ENCODE results near the gene CFAP74. TPM values are rescaled to one million over a fixed set of nuclear protein-coding genes. Genes with fewer than 3 reads are reported as not detected.

The CFAP74 gene, protein sequence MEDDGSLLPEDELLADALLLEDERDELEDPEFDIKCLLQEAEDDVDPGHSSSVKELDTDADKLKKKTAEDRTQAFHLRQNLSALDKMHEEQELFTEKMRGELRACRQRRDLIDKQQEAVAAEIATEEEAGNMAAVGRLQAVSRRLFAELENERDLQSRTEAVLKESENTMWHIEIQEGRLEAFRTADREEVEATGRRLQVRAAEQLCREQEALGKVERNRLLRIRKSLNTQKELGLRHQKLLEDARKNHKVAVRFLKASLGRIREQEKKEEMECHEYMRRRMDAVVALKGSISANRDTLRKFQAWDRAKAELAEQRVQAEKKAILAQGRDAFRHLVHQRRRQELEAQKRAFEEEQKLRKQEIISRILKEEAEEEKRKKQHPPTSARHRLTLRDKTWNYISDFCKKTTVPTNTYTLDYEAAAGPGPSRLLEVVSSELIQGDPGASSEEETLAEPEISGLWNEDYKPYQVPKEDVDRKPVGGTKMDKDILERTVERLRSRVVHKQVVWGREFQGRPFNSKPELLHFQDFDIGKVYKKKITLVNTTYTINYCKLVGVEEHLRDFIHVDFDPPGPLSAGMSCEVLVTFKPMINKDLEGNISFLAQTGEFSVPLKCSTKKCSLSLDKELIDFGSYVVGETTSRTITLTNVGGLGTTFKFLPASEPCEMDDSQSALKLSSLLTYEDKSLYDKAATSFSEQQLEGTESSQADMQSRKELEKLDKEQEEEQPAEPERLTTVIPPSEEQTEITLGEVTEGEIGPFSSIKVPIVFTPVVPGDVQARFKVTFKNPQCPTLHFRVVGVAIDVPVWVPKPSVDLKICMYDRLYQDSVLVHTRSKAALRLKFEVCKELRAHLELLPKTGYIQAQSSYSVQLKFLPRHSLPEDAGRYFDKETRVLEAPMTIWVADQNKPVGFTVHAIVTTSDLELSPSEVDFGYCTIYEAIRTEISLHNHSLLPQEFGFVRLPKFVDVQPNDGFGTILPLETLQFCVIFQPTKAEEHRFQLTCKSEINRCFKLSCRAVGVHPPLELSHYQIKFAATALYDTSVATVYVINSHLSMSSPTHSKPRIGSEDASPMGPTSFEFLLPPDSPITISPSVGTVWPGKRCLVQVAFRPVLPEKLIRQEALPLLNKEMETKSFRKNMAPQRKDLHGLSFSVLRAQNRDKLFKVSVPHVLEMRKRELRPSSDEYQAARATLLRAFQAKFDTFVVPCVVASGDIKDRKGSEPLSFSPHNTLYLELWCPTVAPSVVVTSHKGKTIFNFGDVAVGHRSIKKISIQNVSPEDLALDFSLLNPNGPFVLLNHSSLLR (N-terminal part only)
- total RNA-seq = under 0.01 TPM in 1 of 2 replicates, not detected in the other

DNA sequence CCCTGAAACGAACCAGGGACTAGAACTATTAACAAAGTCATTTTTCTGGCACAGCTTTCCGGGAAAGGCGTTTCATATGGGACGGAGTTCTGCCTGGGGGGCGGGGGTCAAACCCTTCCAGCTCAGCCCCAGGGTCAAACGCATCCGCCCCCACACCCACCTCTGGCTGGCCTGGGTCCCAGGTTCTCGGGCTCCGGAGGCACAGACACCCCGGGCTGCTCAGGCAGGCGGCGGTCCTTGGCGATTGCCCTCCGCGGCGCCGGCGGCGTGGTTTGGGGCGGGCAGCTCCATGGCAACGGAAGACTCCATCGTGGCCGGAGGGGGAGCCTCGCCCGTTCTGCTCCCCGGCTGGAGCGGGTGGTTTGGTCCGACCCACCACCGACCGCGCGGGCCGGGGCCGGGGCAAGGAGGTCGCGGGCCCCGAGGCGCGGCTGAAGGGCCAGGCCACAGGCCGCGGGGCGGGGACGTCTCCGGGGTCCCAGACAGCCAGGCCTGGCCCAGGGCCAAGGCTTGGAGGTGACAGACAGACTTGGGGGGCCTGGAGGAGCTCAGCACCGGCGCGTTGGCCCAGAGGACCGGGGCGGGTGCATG is at the start of gene CFAP74:
Gene CFAP74 (minus strand): TSS at position 246 of the 591 bp plus-strand sequence. CDS start 12,830 bp downstream, outside the sequence.

DNA sequence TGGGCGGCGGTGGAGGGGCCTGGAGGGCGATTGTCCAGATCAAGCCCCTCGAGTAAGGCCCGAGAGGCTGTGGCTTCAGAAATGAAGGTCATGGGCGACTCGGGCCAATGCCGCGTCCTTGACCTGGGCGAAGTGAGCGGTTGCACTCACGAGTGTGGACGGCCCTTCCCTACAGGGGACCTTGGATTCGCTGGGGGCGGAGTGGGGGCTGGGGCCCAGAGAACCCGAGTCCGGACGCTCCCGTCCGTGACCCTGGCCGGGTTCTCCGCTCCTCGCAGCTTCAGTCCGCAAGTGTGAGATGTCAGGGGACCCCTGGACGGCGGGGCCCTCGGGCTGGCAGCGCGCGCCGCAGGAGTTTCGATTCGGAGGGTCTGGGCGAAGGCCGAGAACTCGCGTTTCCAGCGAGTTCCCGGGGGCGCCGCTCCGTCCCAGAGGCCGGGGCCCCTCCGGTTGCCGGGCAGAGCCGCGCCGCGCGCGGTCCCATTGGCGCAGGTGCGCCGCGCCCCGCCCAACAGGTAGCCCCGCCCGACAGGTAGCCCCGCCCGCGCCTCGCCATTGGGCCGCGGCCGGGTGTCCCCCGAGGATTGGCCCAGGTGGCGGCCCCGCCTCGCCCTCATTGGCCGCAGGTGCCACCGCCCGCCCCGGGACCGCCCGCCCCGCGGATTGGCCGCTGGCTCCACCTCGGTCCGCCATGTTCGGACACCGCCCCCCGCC is 46.3 kb upstream of the CFAP74 start, which contains the start of gene PRKCZ:
Gene PRKCZ (plus strand): TSS at position 694 of the 714 bp plus-strand sequence. CDS start 220 bp downstream, outside the sequence.

DNA sequence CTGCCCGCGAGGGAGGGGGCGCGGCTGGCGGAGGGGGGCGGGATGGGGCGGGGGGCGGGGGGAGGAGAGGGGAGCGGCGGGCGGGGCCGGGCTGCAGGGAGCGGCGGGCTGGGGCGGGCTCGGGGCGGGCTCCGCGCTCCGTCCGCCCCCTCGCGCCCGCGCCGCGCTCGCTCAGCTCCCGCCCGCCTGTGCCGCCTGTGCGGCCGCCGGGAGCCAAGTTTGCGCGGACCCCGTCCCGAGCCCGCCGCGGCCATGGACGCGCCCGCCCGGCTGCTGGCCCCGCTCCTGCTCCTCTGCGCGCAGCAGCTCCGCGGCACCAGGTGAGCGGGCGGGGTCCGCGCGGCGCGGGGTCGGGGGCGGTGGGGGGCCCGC is 15.6 kb upstream of the CFAP74 start, which contains the start of gene GABRD:
Gene GABRD (plus strand): TSS at position 174 of the 372 bp plus-strand sequence. CDS start 79 bp downstream, at position 253.

DNA sequence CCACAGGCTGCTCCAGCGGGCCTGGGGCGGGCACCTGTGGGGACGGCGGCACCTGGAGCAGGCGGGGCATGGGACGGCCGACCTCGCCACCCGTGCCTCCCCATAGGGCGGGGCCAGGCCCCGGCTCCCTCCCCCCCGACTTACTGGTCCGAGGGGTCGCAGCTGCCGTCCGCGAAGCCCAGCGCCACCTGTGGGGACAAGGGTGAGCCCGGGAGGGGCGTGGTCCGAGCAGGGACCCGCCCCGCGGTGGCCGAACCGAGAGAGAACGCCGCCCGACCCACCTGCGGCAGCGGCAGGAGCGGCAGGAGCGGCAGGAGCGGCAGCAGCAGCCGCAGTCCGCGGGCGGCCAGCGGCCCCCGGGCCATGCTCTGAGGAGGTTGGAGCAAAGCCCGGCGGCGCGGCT is 84.7 kb downstream of the CFAP74 start, which contains the start of gene TMEM52:
Gene TMEM52 (minus strand): TSS at position 379 of the 403 bp plus-strand sequence. CDS start 14 bp downstream, at position 365.

DNA sequence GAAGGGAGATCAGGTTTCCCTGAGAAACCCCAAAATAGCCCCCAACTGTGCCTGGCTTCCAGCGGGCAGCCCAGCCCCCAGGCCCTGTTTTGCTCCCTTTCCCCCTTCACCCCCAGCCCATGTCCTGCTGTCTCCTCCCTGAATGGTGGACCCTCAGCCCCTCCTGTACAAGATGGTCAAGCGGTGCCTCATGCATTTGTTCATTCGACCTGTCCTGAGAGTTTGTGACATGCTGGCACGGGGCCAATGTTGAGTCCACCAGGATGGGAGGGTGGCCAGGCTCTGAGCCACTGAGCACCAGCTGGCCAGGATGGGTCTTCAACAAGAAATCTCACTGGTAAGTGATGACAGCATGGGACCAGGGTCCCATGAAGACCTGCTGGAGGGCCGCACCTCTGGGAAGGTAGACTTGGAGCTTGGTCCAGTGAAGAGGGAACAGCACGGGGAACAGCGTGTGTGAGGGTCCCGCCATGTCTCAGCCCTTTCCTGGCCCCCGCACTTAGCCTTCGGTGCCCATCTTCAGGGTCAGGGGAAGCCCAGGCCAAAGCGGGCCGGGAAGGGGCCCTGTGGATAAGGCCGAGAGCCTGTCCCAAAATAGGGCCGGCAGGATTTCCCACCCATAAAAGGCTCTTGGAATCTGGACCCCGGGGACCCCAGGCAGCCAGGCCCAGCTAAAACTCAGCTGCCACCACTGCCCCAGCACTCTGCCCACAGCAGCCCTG is 88.5 kb downstream of the CFAP74 start, which contains the start of gene CALML6:
Gene CALML6 (plus strand): TSS at position 290 of the 722 bp plus-strand sequence. CDS start 21 bp downstream, at position 311.

DNA sequence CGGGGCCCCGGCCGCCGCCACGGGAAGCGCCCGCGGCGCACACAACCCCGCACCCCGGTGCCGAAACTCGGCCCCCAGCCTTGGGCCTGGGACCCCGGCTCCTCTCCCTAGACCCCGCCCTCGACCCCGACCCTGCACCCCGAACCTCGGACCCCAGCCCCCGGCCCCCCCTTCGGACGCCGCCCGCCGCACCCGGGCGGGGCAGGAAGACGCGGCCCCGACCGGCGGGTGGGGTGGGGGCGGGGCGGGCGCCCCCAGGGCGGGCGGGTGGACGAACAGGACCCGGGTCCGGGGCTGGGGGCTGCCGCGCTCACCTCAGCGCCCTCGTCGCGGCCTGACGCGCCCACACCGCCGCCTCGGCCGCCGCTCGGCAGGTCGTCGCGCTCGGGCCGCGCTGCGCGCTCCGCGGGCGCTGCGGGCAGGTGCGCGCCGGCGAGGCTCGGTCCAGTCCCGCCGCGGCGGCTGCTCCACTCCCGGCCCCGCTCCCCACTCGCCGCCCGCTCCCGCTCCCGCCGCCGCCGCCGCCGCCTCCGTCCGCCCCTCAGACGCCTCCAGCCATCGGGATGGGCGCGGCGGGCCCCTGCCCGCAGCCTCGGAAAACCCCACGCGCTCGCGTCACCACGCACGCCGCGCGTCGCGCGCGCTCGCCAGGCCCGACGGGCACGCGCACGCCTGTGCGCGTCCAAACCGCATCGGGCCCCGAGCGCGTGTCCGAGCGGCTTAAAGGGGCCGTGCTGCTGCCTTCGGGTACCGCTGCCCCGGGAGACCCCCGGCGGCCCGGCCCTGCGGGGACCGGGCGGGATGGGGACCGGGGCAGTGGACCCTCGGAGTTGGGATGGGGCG is 112.9 kb downstream of the CFAP74 start, which contains the start of gene GNB1:
Gene GNB1 (minus strand): TSS at position 582 of the 843 bp plus-strand sequence. CDS start 65,634 bp downstream, outside the sequence.

Other genes starting within 250 kb of the CFAP74 start
- 54.8 and 57.6 TPM in 2 replicates for gene NADK, start 225.3 kb downstream of the CFAP74 start, total RNA-seq
- gene GNB1, start 112.7 kb downstream of the CFAP74 start, total RNA-seq = 169 and 212 TPM in 2 replicates
- gene CALML6, start 88.5 kb downstream of the CFAP74 start, total RNA-seq = 0.63 TPM in 1 of 2 replicates, not detected in the other
- 1.1 and 3.1 TPM in 2 replicates for gene TMEM52, start 84.5 kb downstream of the CFAP74 start, total RNA-seq
- gene GABRD, start 15.6 kb upstream of the CFAP74 start, total RNA-seq = not detected in 2 replicates
- 18.7 and 36.4 TPM in 2 replicates for gene PRKCZ, start 46.6 kb upstream of the CFAP74 start, total RNA-seq
- 53.6 and 76.1 TPM in 2 replicates for gene FAAP20, start 191.0 kb upstream of the CFAP74 start, total RNA-seq
- gene SKI, start 224.5 kb upstream of the CFAP74 start, total RNA-seq = 36.0 and 46.5 TPM in 2 replicates

Measured in mesangial cell (primary cell).